GM12874 (cell line): Measurements from ENCODE around the gene RPL22L1.

Experiments used
- TF ChIP-seq, protein P1 (sequence below): IDR thresholded peaks from 2 replicates; pipeline ENCODE4 v1.5.1; 2011; ENCODE audit warnings: low read depth, mild to moderate bottlenecking, control low read depth, low read length, moderate library complexity; ENCODE audit not compliant: insufficient read depth

Gene RPL22L1

DNA sequence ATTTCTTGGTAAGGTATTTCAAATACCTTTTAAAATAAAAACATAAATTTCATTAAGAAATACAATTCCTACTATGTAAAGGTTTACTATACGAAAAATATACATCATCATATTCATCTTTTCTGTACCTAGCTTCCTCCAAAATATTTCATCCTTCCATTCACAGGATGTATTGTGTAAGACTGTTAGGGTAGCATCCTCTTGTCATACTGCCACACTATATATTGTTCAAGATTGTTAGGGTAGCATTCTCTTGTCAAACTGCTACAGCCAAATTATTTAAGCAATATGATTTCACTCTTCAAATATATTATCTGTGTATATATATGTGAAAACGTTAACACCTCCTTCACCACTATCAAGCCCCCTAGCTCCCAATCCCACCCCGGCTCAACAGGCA lies 3.5 kb downstream of the RPL22L1 start:
- TF ChIP-seq, protein P1, sequence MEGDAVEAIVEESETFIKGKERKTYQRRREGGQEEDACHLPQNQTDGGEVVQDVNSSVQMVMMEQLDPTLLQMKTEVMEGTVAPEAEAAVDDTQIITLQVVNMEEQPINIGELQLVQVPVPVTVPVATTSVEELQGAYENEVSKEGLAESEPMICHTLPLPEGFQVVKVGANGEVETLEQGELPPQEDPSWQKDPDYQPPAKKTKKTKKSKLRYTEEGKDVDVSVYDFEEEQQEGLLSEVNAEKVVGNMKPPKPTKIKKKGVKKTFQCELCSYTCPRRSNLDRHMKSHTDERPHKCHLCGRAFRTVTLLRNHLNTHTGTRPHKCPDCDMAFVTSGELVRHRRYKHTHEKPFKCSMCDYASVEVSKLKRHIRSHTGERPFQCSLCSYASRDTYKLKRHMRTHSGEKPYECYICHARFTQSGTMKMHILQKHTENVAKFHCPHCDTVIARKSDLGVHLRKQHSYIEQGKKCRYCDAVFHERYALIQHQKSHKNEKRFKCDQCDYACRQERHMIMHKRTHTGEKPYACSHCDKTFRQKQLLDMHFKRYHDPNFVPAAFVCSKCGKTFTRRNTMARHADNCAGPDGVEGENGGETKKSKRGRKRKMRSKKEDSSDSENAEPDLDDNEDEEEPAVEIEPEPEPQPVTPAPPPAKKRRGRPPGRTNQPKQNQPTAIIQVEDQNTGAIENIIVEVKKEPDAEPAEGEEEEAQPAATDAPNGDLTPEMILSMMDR, result no peak

DNA sequence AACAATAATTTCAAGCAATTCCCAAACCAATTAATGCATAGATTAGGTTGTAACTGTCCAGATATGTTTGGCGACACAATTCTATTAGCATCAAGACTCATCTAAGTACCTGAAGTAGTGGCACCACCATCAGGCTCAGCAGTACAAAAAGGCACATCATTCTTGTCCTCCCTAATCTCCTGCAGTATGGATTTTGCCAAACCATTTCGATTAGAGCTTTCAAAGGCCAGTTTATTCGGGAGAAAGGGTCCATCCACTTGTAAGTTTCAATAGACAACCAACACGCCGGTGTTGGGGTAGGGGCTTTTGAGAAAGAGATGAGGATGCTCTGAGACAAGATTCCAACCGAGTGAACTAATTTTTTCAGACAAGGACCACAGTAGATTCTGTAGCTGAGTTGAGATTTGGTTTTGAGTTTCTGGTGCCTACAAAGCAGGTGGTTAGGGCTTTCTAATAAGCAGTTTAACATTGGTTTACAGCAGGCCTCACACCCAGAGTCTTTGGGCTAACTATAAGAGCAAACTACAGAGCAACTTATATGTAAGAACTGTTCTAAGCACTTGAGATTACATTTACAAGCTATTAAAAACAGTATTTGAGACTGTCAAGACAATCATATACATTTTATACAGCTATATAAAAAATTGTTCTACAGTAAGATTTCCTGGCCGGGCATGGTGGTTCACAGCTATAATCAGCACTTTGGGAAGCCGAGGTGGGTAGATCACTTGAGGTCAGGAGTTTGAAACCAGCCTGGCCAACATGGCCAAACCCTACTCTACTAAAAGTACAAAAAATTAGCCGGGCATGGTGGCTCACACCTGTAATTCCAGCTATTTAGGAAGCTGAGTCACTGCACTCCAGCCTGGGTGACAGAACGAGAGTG lies 4.5 kb downstream of the RPL22L1 start:
- TF ChIP-seq, protein P1, result no peak

DNA sequence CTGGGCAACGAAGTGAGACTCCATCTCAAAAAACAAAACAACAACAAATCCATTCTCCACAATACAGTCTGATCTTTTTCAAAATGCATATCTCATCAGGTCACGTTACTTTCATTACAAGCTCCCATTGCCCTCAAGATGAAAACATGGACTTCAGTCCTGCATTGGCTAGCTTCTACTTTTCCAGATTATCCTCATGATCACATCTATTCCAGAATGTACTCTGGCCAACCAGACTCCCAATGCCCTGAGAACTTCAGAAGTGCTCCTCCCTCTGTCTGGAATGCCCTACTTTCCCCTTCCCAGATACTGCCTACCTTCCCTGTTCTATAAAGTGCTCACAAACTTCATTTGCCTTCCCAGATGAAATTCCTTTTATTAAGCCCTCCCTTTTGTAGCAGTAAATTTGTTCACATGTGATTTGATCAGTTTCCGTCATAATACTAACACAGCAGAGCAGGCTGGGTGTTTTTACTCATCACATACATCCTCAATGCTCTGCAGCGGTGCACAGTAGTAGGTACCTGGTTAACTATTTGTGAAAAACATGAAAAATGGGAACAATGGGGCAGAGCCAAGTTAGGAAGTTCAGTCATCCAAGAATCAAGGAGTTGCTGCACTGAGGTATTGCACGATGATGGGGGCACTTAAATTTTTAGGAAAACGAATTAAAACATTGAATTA lies 5.3 kb downstream of the RPL22L1 start:
- TF ChIP-seq, protein P1, result no peak

DNA sequence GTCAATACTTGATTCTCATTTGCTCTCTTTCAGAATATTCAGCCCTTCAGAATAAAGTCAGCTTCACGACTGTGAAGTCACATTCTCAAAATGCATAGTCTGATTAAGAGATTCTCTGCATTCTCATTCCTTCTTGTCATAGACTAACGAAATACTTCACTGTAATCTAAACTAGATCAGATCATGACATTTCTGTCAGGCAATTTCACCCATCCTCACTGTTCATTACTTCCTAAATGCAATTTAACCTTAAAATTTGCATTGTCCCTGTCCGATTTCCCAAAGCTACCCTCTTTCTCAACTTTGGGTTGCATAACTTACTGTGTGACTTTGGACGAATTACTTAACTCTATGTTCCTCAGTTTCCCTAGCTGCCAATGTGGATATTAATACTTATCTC lies 6.2 kb downstream of the RPL22L1 start:
- TF ChIP-seq, protein P1, result no peak

DNA sequence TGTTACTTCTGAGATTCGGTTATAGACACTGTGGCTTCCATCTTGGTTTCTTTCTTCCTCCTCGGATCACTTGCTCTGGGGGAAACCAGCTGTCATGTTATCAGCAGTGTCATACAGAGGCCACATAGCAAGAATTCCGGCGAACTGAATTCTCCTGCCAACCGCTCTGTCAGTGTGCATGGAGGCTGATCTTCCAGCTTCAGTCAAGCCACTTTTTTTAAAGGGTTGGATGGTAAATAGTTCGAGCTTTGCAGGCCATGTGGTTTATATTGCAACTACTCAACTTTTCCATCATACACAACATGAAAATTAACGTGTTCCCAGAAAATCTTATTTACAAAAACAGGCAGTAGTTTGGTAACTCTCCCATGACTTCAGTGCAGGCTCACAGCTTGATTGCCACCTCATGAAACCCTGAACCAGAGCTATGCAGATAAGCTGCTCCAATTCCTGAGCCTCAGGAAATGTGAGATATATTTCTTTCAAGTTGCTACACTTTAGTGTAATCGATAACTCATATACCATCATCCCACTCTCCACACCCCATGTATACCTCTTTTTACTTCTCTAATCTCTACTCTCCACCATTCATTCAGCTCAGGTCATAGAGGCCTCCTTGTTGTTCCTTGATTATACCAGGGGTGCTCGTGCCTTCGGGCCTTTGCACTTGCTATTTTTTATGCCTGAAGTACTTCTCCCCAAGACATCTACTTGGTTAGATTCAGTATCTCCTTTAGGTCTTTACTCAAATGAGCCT lies 7.2 kb downstream of the RPL22L1 start:
- TF ChIP-seq, protein P1, result no peak

DNA sequence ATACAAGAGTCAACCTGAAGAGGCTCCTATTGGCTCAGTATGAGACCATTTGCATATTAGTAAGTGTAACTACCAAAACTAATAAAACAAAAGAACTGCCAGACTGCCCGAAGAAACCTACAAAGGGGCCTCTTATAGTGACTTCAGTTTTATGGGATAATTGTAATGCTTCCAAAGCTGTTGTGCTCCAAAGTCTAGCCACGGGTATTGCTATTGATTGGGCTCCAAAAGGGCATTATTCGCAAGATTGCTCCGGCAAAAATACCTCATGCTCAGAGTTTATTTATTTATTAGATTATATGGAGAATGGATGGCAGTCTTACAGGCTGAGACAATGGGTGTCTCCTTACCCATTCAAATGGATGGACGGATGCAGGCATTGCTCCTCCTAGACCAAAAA lies 11.4 kb downstream of the RPL22L1 start:
- TF ChIP-seq, protein P1, result no peak

DNA sequence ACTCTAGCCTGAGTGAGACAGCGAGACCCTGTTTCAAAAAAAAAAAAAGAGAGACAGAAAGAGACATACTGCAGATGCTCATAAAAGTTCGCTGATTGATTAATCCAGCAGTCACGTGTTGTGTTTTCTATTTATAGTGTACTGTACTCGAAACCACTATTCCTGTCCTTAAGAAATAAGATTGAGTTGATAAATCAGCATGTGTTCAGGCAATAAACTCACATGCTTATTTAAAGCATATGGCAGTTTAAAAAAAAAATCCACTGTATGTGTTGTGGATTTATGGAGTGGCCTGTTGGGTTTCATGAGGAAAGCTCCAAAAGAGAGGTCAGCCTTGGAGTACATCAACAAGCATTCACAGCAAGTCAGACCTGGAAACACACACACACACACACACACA lies 17.7 kb downstream of the RPL22L1 start:
- TF ChIP-seq, protein P1, result no peak
